Neural cell (in vitro differentiated cells): Measurements from ENCODE around the gene GHRH. TPM values are rescaled to one million over a fixed set of nuclear protein-coding genes. Genes with fewer than 3 reads are reported as not detected.

Experiments
- H2AFZ ChIP-seq: fragments of 200-600, 300-800 bp; sonication (generic), shearing (Covaris generic); 2 replicates; pipeline ENCODE4 v1.6.0; 2014; ENCODE audit warnings: low read depth, mild to moderate bottlenecking, antibody characterized with exemption, low read length, moderate library complexity
- H3F3A ChIP-seq: fragments of 200-600 bp; shearing (Covaris generic); 2 replicates; pipeline ENCODE4 v1.6.1; 2016; ENCODE audit warnings: mild to moderate bottlenecking, moderate library complexity, mixed read lengths, antibody characterized with exemption, low read length; ENCODE audit not compliant: insufficient read depth, poor library complexity, severe bottlenecking
- H3K27ac ChIP-seq: fragments of 200-600, 300-800 bp; sonication (generic), shearing (Covaris generic); 2 replicates; pipeline ENCODE4 v1.5.1; 2014; ENCODE audit warnings: mild to moderate bottlenecking, low read length, moderate library complexity
- H3K27me3 ChIP-seq: fragments of 300-800, 200-600 bp; sonication (generic), shearing (Covaris generic); 2 replicates; pipeline ENCODE4 v1.6.0; 2014; ENCODE audit warnings: mild to moderate bottlenecking, low read depth, low read length, moderate library complexity; ENCODE audit not compliant: insufficient read depth
- H3K36me3 ChIP-seq: fragments of 300-800, 200-600 bp; sonication (generic), shearing (Covaris generic); 2 replicates; pipeline ENCODE4 v1.5.1; 2014; ENCODE audit warnings: mild to moderate bottlenecking, antibody characterized with exemption, low read length, moderate library complexity; ENCODE audit not compliant: insufficient read depth
- H3K4me2 ChIP-seq: fragments of 300-800, 200-600 bp; sonication (generic), shearing (Covaris generic); 2 replicates; pipeline ENCODE4 v1.6.0; 2014; ENCODE audit warnings: mild to moderate bottlenecking, low read length
- H3K4me3 ChIP-seq: fragments of 300-800, 200-600 bp; sonication (generic), shearing (Covaris generic); 2 replicates; pipeline ENCODE4 v1.5.1; 2014; ENCODE audit warnings: mild to moderate bottlenecking, low read length, moderate library complexity
- H3K79me2 ChIP-seq: fragments of 200-600 bp; shearing (Covaris generic); replicated peaks from 2 replicates; pipeline ENCODE4 v1.6.0; 2014; ENCODE audit warnings: mild to moderate bottlenecking, low read length, moderate library complexity; ENCODE audit not compliant: insufficient read depth
- H3K9ac ChIP-seq: fragments of 300-800, 200-600 bp; sonication (generic), shearing (Covaris generic); 2 replicates; pipeline ENCODE4 v1.6.1; 2016; ENCODE audit warnings: mild to moderate bottlenecking, low read length, mixed read lengths
- H3K9me2 ChIP-seq: fragments of 200-600 bp; shearing (Covaris generic); 2 replicates; pipeline ENCODE4 v1.6.1; 2016; ENCODE audit warnings: mild to moderate bottlenecking, low read length, mixed read lengths; ENCODE audit not compliant: insufficient read depth
- H3K9me3 ChIP-seq: fragments of 200-600, 300-800 bp; sonication (generic), shearing (Covaris generic); 2 replicates; pipeline ENCODE4 v1.6.1; 2016; ENCODE audit warnings: mild to moderate bottlenecking, mixed run types, low read length, moderate library complexity, mixed read lengths
- H4K20me1 ChIP-seq: fragments of 200-600 bp; shearing (Covaris generic); 2 replicates; pipeline ENCODE4 v1.6.1; 2016; ENCODE audit warnings: mild to moderate bottlenecking, mixed run types; ENCODE audit not compliant: insufficient read depth
- EP300 ChIP-seq: fragments of 450-650 bp; conservative IDR thresholded peaks from 2 replicates; pipeline ENCODE4 v1.6.1; 2014; ENCODE audit warnings: antibody characterized with exemption, mild to moderate bottlenecking, moderate library complexity; ENCODE audit not compliant: poor library complexity, severe bottlenecking
- EZH2 ChIP-seq: fragments of 200-600, 300-800 bp; shearing (Covaris generic), sonication (generic); IDR thresholded peaks from 2 replicates; pipeline ENCODE4 v1.6.1; 2014; ENCODE audit warnings: antibody characterized with exemption, low read length, borderline replicate concordance, mild to moderate bottlenecking; ENCODE audit not compliant: insufficient read depth, poor library complexity, severe bottlenecking
- MXI1 ChIP-seq: fragments of 450-650 bp; conservative IDR thresholded peaks from 2 replicates; pipeline ENCODE4 v1.6.1; 2014; ENCODE audit warnings: antibody characterized with exemption, mild to moderate bottlenecking; ENCODE audit not compliant: poor library complexity, severe bottlenecking
- RAD21 ChIP-seq: fragments of 450-650 bp; conservative IDR thresholded peaks from 2 replicates; pipeline ENCODE4 v1.6.1; 2014; ENCODE audit warnings: antibody characterized with exemption, mild to moderate bottlenecking, moderate library complexity
- SMC3 ChIP-seq: fragments of 450-650 bp; conservative IDR thresholded peaks from 2 replicates; pipeline ENCODE4 v1.6.1; 2014; ENCODE audit warnings: antibody characterized with exemption, mild to moderate bottlenecking, moderate library complexity; ENCODE audit not compliant: poor library complexity
- TAF1 ChIP-seq: IDR thresholded peaks from 2 replicates; pipeline ENCODE4 v1.6.1; 2012; ENCODE audit warnings: low read depth
- polyA plus RNA-seq: library from polyadenylated mRNA; depleted of rRNA; stranded (reverse); fragments of >200 nt; gene quantifications from 2 replicates; pipeline ENCODE4 v1.2.3, GENCODE V29; 2014
- TF ChIP-seq, protein P1 (sequence below): IDR thresholded peaks from 2 replicates; pipeline ENCODE4 v1.6.1; 2012; ENCODE audit warnings: borderline replicate concordance

The GHRH gene
- polyA plus RNA-seq, 1 donor from 2014 or later = not detected

DNA sequence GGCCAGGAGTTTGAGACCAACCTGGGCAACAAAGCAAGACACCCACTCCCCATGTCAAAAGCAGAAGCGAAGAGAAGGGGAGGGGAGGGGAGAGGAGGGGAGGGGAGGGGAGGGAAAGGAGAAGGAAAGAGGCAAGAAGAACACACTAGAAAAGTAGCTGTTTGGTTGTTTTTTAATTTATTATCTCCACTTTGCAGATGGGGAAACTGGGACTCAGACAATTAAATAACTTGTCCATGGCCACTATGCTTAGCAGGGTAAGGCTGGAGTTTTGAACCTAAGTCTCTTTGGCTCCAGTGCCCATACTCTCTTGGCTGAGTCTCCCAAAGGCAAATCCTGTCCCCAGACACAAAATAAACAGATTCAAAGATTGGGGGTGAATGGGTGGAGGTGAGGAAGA, 12.4 kb upstream of the GHRH start:
- H3K9me3 ChIP-seq = no peaks in the 10 kb centered on the region
- no peaks in the 10 kb centered on the region for H3K27me3 ChIP-seq
- H3K79me2 ChIP-seq = no peaks in the 10 kb centered on the region
- no peak overlapping the region for H3K4me2 ChIP-seq
- H3F3A ChIP-seq = no peaks in the 10 kb centered on the region
- H2AFZ ChIP-seq = no peak overlapping the region
- H3K36me3 ChIP-seq = no peaks in the 10 kb centered on the region
- H4K20me1 ChIP-seq = no peaks in the 10 kb centered on the region
- no peak overlapping the region for H3K27ac ChIP-seq
- no peaks in the 10 kb centered on the region for H3K9me2 ChIP-seq
- no peak overlapping the region for H3K9ac ChIP-seq
- TF ChIP-seq RAD21 (no peak), EP300 (no peak), MXI1 (no peak)
- no peak overlapping the region for H3K4me3 ChIP-seq

DNA sequence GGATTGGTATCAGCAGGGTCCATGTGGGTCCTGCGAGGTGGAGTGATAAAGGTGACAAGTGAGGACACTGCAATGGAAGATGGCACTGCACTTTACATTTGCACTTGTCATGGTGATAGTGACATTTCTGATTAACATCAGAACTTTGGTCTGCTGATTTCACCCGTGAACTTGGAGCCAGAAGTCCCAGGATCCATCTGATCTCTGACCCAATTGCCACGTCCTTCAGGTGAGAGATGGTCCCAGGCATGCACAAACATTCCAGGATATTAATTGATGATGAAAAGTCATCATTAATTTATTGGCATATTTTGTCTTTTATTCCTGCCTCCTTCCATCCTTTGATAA, 9.8 kb upstream of the GHRH start:
- Histone ChIP-seq H4K20me1 (no peaks in the 10 kb centered on the region), H3K79me2 (no peaks in the 10 kb centered on the region), H3K27ac (no peak overlapping the region), H3K9me2 (no peaks in the 10 kb centered on the region), H3K4me3 (no peak overlapping the region), H3K36me3 (no peaks in the 10 kb centered on the region), H3K9ac (no peak overlapping the region), H3F3A (peaks cover 5% of the 10 kb centered on the region), H2AFZ (no peak overlapping the region), H3K4me2 (no peak overlapping the region), H3K27me3 (no peaks in the 10 kb centered on the region), H3K9me3 (no peaks in the 10 kb centered on the region)
- TF ChIP-seq EP300 (no peak), SMC3 (no peak), EZH2 (no peak)

DNA sequence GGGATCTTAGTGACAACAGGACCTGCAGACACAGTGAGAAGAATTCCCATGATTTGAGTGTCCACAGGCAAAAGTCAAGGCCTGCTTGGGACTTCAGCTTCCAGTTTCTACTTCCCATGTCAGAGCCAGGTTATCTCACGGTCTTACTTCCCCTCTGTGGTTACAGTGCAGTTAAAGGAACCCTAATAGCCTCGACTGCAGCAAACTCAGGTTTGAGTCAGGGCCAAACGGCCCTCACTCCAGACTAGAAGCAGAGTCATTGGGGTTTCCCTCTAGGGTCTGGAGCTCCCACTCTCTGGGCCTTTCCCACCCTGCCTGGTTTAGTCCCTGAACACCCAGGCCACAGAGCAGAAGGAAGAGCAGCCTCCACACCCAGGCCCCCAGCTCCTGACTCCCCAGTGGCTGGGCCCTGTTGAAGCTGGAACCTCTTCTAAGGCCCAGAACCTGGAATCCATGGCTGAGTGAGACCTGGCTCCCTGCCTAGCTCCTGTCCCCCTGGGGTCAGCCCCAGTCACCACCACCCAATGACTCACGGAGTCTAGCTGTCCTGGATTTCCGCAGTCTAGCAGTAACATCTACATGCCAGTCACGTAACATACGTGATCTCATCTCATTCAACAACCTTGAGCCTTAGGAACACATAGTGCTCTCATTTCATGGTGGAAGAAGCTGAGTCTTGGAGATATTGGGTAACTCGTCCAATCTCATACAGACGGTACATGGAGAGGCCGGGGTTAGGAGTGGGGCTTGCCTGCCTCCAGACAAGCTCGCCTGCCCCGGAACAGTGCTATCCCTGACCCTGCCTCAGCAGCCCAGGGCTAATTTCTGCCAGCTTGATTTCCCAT, 9.2 kb upstream of the GHRH start:
- Histone ChIP-seq H3K9me2 (no peaks in the 10 kb centered on the region), H2AFZ (no peak overlapping the region), H3K27me3 (no peaks in the 10 kb centered on the region), H3K9me3 (no peaks in the 10 kb centered on the region), H3K4me2 (no peak overlapping the region), H3K9ac (no peak overlapping the region), H3K27ac (no peak overlapping the region), H3K4me3 (no peak overlapping the region), H3K36me3 (no peaks in the 10 kb centered on the region), H3F3A (peaks cover 5% of the 10 kb centered on the region), H3K79me2 (no peaks in the 10 kb centered on the region), H4K20me1 (no peaks in the 10 kb centered on the region)
- TF ChIP-seq, protein P1, sequence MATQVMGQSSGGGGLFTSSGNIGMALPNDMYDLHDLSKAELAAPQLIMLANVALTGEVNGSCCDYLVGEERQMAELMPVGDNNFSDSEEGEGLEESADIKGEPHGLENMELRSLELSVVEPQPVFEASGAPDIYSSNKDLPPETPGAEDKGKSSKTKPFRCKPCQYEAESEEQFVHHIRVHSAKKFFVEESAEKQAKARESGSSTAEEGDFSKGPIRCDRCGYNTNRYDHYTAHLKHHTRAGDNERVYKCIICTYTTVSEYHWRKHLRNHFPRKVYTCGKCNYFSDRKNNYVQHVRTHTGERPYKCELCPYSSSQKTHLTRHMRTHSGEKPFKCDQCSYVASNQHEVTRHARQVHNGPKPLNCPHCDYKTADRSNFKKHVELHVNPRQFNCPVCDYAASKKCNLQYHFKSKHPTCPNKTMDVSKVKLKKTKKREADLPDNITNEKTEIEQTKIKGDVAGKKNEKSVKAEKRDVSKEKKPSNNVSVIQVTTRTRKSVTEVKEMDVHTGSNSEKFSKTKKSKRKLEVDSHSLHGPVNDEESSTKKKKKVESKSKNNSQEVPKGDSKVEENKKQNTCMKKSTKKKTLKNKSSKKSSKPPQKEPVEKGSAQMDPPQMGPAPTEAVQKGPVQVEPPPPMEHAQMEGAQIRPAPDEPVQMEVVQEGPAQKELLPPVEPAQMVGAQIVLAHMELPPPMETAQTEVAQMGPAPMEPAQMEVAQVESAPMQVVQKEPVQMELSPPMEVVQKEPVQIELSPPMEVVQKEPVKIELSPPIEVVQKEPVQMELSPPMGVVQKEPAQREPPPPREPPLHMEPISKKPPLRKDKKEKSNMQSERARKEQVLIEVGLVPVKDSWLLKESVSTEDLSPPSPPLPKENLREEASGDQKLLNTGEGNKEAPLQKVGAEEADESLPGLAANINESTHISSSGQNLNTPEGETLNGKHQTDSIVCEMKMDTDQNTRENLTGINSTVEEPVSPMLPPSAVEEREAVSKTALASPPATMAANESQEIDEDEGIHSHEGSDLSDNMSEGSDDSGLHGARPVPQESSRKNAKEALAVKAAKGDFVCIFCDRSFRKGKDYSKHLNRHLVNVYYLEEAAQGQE = no peak
- TF ChIP-seq TAF1 = no peak
- no peak for TF ChIP-seq EP300
